ENCODE data around the gene VSTM2L. TPM values are rescaled to one million over a fixed set of nuclear protein-coding genes. Genes with fewer than 3 reads are reported as not detected.

VSTM2L gene
- polyA plus RNA-seq, 2 of the 4 experiments (the other 2 are of a cell fraction) = 2.0 to 5.8 TPM

DNA sequence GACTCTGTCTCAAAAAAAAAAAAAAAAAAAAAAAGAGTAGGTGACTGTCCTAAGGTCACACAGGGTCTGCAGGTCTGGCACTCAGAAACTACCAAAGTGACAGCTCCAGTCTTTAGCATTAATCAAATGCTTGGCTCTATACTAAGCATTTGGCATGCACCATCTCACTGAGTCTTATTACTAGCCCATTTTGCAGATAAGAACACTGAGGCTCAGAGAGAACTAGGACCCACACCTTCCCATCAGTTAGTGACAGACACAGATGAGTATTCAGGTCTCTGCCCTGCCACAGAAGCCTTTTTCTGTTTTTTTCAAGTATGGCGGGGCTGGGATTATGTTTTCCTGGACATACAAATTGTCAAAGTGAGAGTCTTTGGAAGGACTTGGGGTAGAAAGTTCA is 23.1 kb upstream of the VSTM2L start:
- no peak overlapping the region for H3K4me3 ChIP-seq
- no peak for ATAC-seq
- no peaks in the 10 kb centered on the region for H3K4me1 ChIP-seq
- H3K27ac ChIP-seq = no peak overlapping the region
- POLR2A ChIA-PET = no interaction called here
- H3K4me2 ChIP-seq = no peak overlapping the region
- no peak for DNase-seq (ENCODE audit: low read depth in 1 of 2, low spot score in 1 of 2)
- CTCF ChIA-PET = interaction anchor here (0.8 to 1.3 kb wide), 3 partner anchors 164 to 495 kb away, joined by 3 to 4 read pairs (median 3); no protein-coding TSS in a partner anchor
- FAIRE-seq = no peak
- TF ChIP-seq, protein P1, sequence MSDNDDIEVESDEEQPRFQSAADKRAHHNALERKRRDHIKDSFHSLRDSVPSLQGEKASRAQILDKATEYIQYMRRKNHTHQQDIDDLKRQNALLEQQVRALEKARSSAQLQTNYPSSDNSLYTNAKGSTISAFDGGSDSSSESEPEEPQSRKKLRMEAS (IDR thresholded peaks at IDR 0.05) = no peak
- TF ChIP-seq EHF (CRISPR knock-in tag; IDR thresholded peaks at IDR 0.05) = no peak
- no peak for TF ChIP-seq RAD21 (conservative IDR thresholded peaks at IDR 0.05 in 1 of 2, IDR thresholded peaks at IDR 0.05 in 1 of 2)
- no peak for TF ChIP-seq CHD4 (IDR thresholded peaks at IDR 0.05; ENCODE audit: borderline replicate concordance)
- TF ChIP-seq, protein P2, sequence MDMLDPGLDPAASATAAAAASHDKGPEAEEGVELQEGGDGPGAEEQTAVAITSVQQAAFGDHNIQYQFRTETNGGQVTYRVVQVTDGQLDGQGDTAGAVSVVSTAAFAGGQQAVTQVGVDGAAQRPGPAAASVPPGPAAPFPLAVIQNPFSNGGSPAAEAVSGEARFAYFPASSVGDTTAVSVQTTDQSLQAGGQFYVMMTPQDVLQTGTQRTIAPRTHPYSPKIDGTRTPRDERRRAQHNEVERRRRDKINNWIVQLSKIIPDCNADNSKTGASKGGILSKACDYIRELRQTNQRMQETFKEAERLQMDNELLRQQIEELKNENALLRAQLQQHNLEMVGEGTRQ (IDR thresholded peaks at IDR 0.05) = no peak
- TF ChIP-seq GATA3 (IDR thresholded peaks at IDR 0.05; ENCODE audit: borderline replicate concordance) = no peak
- no peak for TF ChIP-seq CBX2 (IDR thresholded peaks at IDR 0.05; ENCODE audit: borderline replicate concordance, low read depth)
- TF ChIP-seq HOXA7 (CRISPR knock-in tag; IDR thresholded peaks at IDR 0.05) = no peak
- no peak for TF ChIP-seq HOXB5 (CRISPR knock-in tag; IDR thresholded peaks at IDR 0.05)
- TF ChIP-seq FOSB (CRISPR knock-in tag; IDR thresholded peaks at IDR 0.05) = no peak
- no peak for TF ChIP-seq BHLHE40 (IDR thresholded peaks at IDR 0.05; ENCODE audit: low read depth, low read length)
- TF ChIP-seq, protein P3, sequence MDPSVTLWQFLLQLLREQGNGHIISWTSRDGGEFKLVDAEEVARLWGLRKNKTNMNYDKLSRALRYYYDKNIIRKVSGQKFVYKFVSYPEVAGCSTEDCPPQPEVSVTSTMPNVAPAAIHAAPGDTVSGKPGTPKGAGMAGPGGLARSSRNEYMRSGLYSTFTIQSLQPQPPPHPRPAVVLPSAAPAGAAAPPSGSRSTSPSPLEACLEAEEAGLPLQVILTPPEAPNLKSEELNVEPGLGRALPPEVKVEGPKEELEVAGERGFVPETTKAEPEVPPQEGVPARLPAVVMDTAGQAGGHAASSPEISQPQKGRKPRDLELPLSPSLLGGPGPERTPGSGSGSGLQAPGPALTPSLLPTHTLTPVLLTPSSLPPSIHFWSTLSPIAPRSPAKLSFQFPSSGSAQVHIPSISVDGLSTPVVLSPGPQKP (IDR thresholded peaks at IDR 0.05; ENCODE audit: low read depth, low read length) = no peak
- no peak for TF ChIP-seq ATOH8 (CRISPR knock-in tag; IDR thresholded peaks at IDR 0.05; ENCODE audit: low read depth)
- TF ChIP-seq, protein P4, sequence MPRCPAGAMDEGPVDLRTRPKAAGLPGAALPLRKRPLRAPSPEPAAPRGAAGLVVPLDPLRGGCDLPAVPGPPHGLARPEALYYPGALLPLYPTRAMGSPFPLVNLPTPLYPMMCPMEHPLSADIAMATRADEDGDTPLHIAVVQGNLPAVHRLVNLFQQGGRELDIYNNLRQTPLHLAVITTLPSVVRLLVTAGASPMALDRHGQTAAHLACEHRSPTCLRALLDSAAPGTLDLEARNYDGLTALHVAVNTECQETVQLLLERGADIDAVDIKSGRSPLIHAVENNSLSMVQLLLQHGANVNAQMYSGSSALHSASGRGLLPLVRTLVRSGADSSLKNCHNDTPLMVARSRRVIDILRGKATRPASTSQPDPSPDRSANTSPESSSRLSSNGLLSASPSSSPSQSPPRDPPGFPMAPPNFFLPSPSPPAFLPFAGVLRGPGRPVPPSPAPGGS (IDR thresholded peaks at IDR 0.05) = no peak
- no peak for TF ChIP-seq KDM5A (IDR thresholded peaks at IDR 0.05)
- TF ChIP-seq SREBF2 (IDR thresholded peaks at IDR 0.05) = no peak
- TF ChIP-seq, protein P5, sequence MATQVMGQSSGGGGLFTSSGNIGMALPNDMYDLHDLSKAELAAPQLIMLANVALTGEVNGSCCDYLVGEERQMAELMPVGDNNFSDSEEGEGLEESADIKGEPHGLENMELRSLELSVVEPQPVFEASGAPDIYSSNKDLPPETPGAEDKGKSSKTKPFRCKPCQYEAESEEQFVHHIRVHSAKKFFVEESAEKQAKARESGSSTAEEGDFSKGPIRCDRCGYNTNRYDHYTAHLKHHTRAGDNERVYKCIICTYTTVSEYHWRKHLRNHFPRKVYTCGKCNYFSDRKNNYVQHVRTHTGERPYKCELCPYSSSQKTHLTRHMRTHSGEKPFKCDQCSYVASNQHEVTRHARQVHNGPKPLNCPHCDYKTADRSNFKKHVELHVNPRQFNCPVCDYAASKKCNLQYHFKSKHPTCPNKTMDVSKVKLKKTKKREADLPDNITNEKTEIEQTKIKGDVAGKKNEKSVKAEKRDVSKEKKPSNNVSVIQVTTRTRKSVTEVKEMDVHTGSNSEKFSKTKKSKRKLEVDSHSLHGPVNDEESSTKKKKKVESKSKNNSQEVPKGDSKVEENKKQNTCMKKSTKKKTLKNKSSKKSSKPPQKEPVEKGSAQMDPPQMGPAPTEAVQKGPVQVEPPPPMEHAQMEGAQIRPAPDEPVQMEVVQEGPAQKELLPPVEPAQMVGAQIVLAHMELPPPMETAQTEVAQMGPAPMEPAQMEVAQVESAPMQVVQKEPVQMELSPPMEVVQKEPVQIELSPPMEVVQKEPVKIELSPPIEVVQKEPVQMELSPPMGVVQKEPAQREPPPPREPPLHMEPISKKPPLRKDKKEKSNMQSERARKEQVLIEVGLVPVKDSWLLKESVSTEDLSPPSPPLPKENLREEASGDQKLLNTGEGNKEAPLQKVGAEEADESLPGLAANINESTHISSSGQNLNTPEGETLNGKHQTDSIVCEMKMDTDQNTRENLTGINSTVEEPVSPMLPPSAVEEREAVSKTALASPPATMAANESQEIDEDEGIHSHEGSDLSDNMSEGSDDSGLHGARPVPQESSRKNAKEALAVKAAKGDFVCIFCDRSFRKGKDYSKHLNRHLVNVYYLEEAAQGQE (IDR thresholded peaks at IDR 0.05) = no peak
- no peaks in the 10 kb centered on the region for H3K9me3 ChIP-seq
- WGBS (ENCODE audit: missing lambda C conversion rate) = 88% methylated on average over 1 of the region's 1 CpG
